Smooth muscle cell (in vitro differentiated cells): ENCODE measurements around the gene ANO9. TPM values are rescaled to one million over a fixed set of nuclear protein-coding genes. Genes with fewer than 3 reads are reported as not detected.

Experiments used
- DNase-seq: peaks from one replicate; lab custom pipeline; 2025; ENCODE audit not compliant: unreplicated experiment; lab: John Stamatoyannopoulos, UW
- H2AFZ ChIP-seq: fragments of 200-600 bp; sonication (generic); 2 replicates; pipeline ENCODE4 v1.6.0; 2016; ENCODE audit warnings: antibody characterized with exemption, low read depth, mild to moderate bottlenecking
- H3F3A ChIP-seq: fragments of 200-600 bp; sonication (generic); 2 replicates; pipeline ENCODE4 v1.6.0; 2017; ENCODE audit warnings: antibody characterized with exemption, low read depth
- H3K27ac ChIP-seq: fragments of 200-600 bp; sonication (generic); 2 replicates; pipeline ENCODE4 v1.5.1; 2016; ENCODE audit warnings: low read depth, mild to moderate bottlenecking
- H3K27me3 ChIP-seq: fragments of 200-600 bp; sonication (generic); 2 replicates; pipeline ENCODE4 v1.6.1; 2016; ENCODE audit warnings: low read depth, mild to moderate bottlenecking
- H3K36me3 ChIP-seq: fragments of 200-600 bp; sonication (generic); 2 replicates; pipeline ENCODE4 v1.5.1; 2016; ENCODE audit warnings: low read depth
- H3K4me1 ChIP-seq: fragments of 200-600 bp; sonication (generic); 2 replicates; pipeline ENCODE4 v1.5.1; 2016; ENCODE audit warnings: low read depth
- H3K4me2 ChIP-seq: fragments of 200-600 bp; sonication (generic); 2 replicates; pipeline ENCODE4 v1.6.0; 2016; ENCODE audit warnings: mild to moderate bottlenecking
- H3K4me3 ChIP-seq: fragments of 200-600 bp; sonication (generic); 2 replicates; pipeline ENCODE4 v1.5.1; 2016; ENCODE audit warnings: mild to moderate bottlenecking
- H3K79me2 ChIP-seq: fragments of 200-600 bp; sonication (generic); 2 replicates; pipeline ENCODE4 v1.6.0; 2016; ENCODE audit warnings: low read depth, mild to moderate bottlenecking
- H3K9ac ChIP-seq: fragments of 200-600 bp; sonication (generic); 2 replicates; pipeline ENCODE4 v1.6.0; 2016; ENCODE audit warnings: low read depth
- H3K9me3 ChIP-seq: fragments of 200-600 bp; sonication (generic); replicated peaks from 2 replicates; pipeline ENCODE4 v1.5.1; 2016; ENCODE audit warnings: low read depth
- H4K20me1 ChIP-seq: fragments of 200-600 bp; sonication (generic); 2 replicates; pipeline ENCODE4 v1.6.0; 2016; ENCODE audit warnings: low read depth
- CTCF ChIP-seq: fragments of 200-600 bp; sonication (generic); IDR thresholded peaks from 2 replicates; pipeline ENCODE4 v1.5.1; 2017; ENCODE audit warnings: borderline replicate concordance, mild to moderate bottlenecking, antibody characterized with exemption; ENCODE audit not compliant: insufficient read depth, poor library complexity, severe bottlenecking
- WGBS: methylation state at CpG from one replicate; pipeline ENCODE4 v1.1.7; 2016; ENCODE audit warnings: low lambda C conversion rate; 5-methylcytosine and 5-hydroxymethylcytosine counted together
- polyA plus RNA-seq: library from polyadenylated mRNA; unstranded; fragments of >200 nt; fragmentation: Nextera tagmentation; extraction: Ambion mirVana; gene quantifications from 2 replicates; pipeline ENCODE4 v1.2.1, GENCODE V29; 2016
- total RNA-seq: library from RNA; depleted of rRNA; stranded (reverse); fragments of >200 nt; gene quantifications from 2 replicates; pipeline ENCODE4 v1.2.3, GENCODE V29; 2014

Gene ANO9
- total and polyA plus RNA-seq, 2 experiments from 2014 or later = 0.67 to 1.5 TPM

GRCh38 chr11:398826-399225, 43.0 kb downstream of the ANO9 start:
- no peak overlapping the region for H3K27ac ChIP-seq
- no peaks in the 10 kb centered on the region for H3K79me2 ChIP-seq
- peaks cover 5% of the 10 kb centered on the region for H3K4me1 ChIP-seq
- H3K27me3 ChIP-seq = no peaks in the 10 kb centered on the region
- H3K4me2 ChIP-seq = no peak overlapping the region
- TF ChIP-seq CTCF = no peak
- no peak for DNase-seq
- peaks cover 7% of the 10 kb centered on the region for H4K20me1 ChIP-seq
- H3F3A ChIP-seq = no peaks in the 10 kb centered on the region
- H3K4me3 ChIP-seq = no peak overlapping the region
- no peaks in the 10 kb centered on the region for H3K9me3 ChIP-seq
- H3K36me3 ChIP-seq = no peaks in the 10 kb centered on the region
- no peak overlapping the region for H2AFZ ChIP-seq
- H3K9ac ChIP-seq = no peak overlapping the region
- 97% methylated on average over 19 of the region's 20 CpGs for WGBS

GRCh38 chr11:396948-397548, 44.8 kb downstream of the ANO9 start:
- peaks cover 17% of the 10 kb centered on the region for H3K4me1 ChIP-seq
- peaks cover 7% of the 10 kb centered on the region for H4K20me1 ChIP-seq
- no peak overlapping the region for H3K27ac ChIP-seq
- no peaks in the 10 kb centered on the region for H3K27me3 ChIP-seq
- H3F3A ChIP-seq = no peaks in the 10 kb centered on the region
- H3K9ac ChIP-seq = no peak overlapping the region
- no peak overlapping the region for H3K4me3 ChIP-seq
- H3K4me2 ChIP-seq = no peak overlapping the region
- H2AFZ ChIP-seq = no peak overlapping the region
- no peak for DNase-seq
- no peaks in the 10 kb centered on the region for H3K9me3 ChIP-seq
- TF ChIP-seq CTCF = no peak
- no peaks in the 10 kb centered on the region for H3K79me2 ChIP-seq
- WGBS = 97% methylated on average over 27 of the region's 43 CpGs
- no peaks in the 10 kb centered on the region for H3K36me3 ChIP-seq

- no peak overlapping the region for H2AFZ ChIP-seq
- no peak for DNase-seq
- no peak overlapping the region for H3K4me3 ChIP-seq
- H3K4me1 ChIP-seq = peaks cover 17% of the 10 kb centered on the region
- no peaks in the 10 kb centered on the region for H3K79me2 ChIP-seq
- no peak overlapping the region for H3K9ac ChIP-seq
- H3K27ac ChIP-seq = no peak overlapping the region
- no peaks in the 10 kb centered on the region for H3K27me3 ChIP-seq
- no peaks in the 10 kb centered on the region for H3K36me3 ChIP-seq
- peaks cover 7% of the 10 kb centered on the region for H4K20me1 ChIP-seq
- H3F3A ChIP-seq = no peaks in the 10 kb centered on the region
- no peaks in the 10 kb centered on the region for H3K9me3 ChIP-seq
- no peak overlapping the region for H3K4me2 ChIP-seq
- 88% methylated on average over 23 of the region's 23 CpGs for WGBS
- peak; percentile 18 for TF ChIP-seq CTCF
Measured at GRCh38 chr11:396511-396947, 45.3 kb downstream of the ANO9 start.

GRCh38 chr11:395866-396265, 45.9 kb downstream of the ANO9 start:
- no peak overlapping the region for H3K27ac ChIP-seq
- H3K4me3 ChIP-seq = peak overlapping the region; percentile 60
- H3K9me3 ChIP-seq = no peaks in the 10 kb centered on the region
- WGBS = 88% methylated on average over 10 of the region's 11 CpGs
- H3K79me2 ChIP-seq = no peaks in the 10 kb centered on the region
- H3F3A ChIP-seq = no peaks in the 10 kb centered on the region
- H3K9ac ChIP-seq = no peak overlapping the region
- no peaks in the 10 kb centered on the region for H3K36me3 ChIP-seq
- H3K4me1 ChIP-seq = peaks cover 17% of the 10 kb centered on the region
- H4K20me1 ChIP-seq = peaks cover 7% of the 10 kb centered on the region
- TF ChIP-seq CTCF = no peak
- H3K4me2 ChIP-seq = peak overlapping the region; percentile 85
- no peak for DNase-seq
- no peaks in the 10 kb centered on the region for H3K27me3 ChIP-seq
- no peak overlapping the region for H2AFZ ChIP-seq
